Mesothelial cell of epicardium (in vitro differentiated cells): ENCODE measurements around the gene CELF2. TPM values are rescaled to one million over a fixed set of nuclear protein-coding genes. Genes with fewer than 3 reads are reported as not detected.

Source experiments
- DNase-seq, 2 experiments: peaks; one replicate each; pipeline ENCODE4 v3.0.0; 2021; ENCODE audit warnings: low spot score in 2 of 2; ENCODE audit not compliant: unreplicated experiment in 2 of 2
- H3K27ac Mint-ChIP-seq: 2 replicates; pipeline ENCODE4 v1.8.0; 2021; ENCODE audit warnings: mixed read lengths
- H3K27me3 Mint-ChIP-seq: 2 replicates; pipeline ENCODE4 v1.8.0; 2021; ENCODE audit warnings: low read depth, mixed read lengths
- H3K36me3 Mint-ChIP-seq: 2 replicates; pipeline ENCODE4 v1.8.0; 2021; ENCODE audit warnings: mixed read lengths
- H3K4me1 Mint-ChIP-seq: 2 replicates; pipeline ENCODE4 v1.8.0; 2021; ENCODE audit warnings: mixed read lengths
- H3K4me3 Mint-ChIP-seq: 2 replicates; pipeline ENCODE4 v1.8.0; 2021; ENCODE audit warnings: mild to moderate bottlenecking, moderate library complexity, mixed read lengths
- H3K9me3 Mint-ChIP-seq: 2 replicates; pipeline ENCODE4 v1.8.0; 2021; ENCODE audit warnings: mixed read lengths
- CTCF ChIP-seq: fragments of 200-600 bp; sonication (generic); IDR thresholded peaks from one replicate; pipeline ENCODE4 v1.5.0; 2021; ENCODE audit warnings: antibody characterized with exemption; ENCODE audit not compliant: unreplicated experiment
- total RNA-seq: library from RNA; stranded (reverse); gene quantifications from 3 replicates; pipeline ENCODE4 v1.2.1, GENCODE V29; 2021

The CELF2 gene
- total RNA-seq, 1 donor from 2014 or later: 24.0 TPM

- no peaks in the 10 kb centered on the region for H3K36me3 Mint-ChIP-seq
- H3K9me3 Mint-ChIP-seq: no peaks in the 10 kb centered on the region
- DNase-seq: no peak
- H3K27me3 Mint-ChIP-seq: peaks cover 33% of the 10 kb centered on the region
- peaks cover 6% of the 10 kb centered on the region for H3K4me1 Mint-ChIP-seq
- no peak overlapping the region for H3K4me3 Mint-ChIP-seq
- H3K27ac Mint-ChIP-seq: no peak overlapping the region
- no peak for TF ChIP-seq CTCF
These were observed 232.1 kb downstream of the CELF2 start for GRCh38 chr10:11249808-11250195.

DNA sequence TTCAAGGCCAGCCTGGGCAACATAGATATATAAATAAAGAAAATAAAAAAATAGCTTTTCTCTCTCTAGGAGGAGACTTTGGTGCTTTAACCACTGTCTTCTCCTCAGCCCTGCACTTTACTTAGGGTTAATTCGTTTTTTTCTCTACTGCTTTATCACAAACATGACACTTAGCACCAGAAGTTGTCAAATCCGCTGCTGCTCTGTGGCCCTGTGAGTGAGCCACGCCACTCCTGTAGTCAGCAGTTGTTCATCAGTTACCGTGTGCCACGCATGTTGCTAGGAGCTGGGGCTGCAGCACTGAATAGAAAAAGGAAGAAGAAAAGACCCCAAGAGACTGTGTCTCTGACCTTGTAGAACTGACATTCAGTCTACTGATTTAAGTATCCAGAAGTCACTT is 232.6 kb downstream of the CELF2 start:
- Mint-ChIP-seq H3K4me3 (no peak overlapping the region), H3K27ac (no peak overlapping the region), H3K27me3 (peaks cover 38% of the 10 kb centered on the region), H3K9me3 (no peaks in the 10 kb centered on the region), H3K4me1 (peaks cover 6% of the 10 kb centered on the region), H3K36me3 (no peaks in the 10 kb centered on the region)
- no peak for DNase-seq
- TF ChIP-seq CTCF: no peak

DNA sequence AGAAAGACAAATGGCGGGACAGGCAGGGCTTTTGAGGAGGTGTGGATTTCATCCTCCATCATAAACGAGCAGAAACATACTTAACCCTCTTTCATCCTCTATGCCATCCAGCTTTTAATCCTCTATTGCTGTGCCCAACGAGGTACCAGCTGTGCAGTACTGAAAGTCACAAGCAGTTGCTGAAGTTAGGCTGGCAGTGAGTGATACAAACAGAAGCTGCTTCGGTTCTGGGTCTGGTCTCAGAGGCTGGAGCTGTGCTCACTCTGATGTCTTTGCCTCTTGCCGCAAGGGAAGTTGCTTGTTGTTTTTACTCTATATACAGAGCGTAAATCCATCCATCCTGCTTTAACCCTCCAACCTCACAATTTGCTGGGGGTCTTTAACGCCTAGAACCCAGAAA is 235.2 kb downstream of the CELF2 start:
- no peak for DNase-seq
- H3K27ac Mint-ChIP-seq: no peak overlapping the region

DNA sequence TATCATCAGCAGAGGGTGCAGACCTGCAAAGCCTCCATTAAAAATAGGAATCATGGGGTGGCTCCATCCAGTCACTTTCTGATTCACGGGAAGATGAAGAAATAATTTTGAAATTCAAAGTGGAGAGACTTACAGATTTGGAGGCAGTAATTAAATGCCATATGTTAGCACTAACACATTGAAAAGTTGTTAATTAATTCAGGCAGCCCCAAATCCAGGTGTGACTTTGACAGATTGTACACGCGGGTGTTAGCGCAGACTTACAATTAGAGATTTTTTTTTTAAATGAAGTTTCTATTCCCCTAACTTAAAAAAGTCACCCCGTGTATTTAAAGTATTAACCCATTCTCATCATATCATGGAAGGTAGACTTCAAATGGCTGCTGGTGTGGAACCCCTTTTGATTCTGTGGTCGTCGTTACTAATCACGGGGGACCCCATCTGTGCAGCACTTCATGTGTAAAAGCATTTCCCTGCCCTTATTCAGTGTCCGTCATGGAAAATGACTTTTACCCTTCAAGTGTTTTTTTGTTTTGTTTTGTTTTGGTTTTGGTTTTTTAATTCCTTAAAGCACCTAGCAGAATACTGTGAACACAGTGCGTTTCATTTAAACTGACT is 235.8 kb downstream of the CELF2 start:
- no peak overlapping the region for H3K27ac Mint-ChIP-seq
- peaks cover 1% of the 10 kb centered on the region for H3K36me3 Mint-ChIP-seq

More for the DNA sequence above, 235.2 kb downstream of the CELF2 start:
- Mint-ChIP-seq H3K36me3 (peaks cover 1% of the 10 kb centered on the region), H3K4me3 (no peak overlapping the region), H3K27me3 (peaks cover 59% of the 10 kb centered on the region), H3K9me3 (no peaks in the 10 kb centered on the region), H3K4me1 (peaks cover 6% of the 10 kb centered on the region)
- no peak for TF ChIP-seq CTCF

DNA sequence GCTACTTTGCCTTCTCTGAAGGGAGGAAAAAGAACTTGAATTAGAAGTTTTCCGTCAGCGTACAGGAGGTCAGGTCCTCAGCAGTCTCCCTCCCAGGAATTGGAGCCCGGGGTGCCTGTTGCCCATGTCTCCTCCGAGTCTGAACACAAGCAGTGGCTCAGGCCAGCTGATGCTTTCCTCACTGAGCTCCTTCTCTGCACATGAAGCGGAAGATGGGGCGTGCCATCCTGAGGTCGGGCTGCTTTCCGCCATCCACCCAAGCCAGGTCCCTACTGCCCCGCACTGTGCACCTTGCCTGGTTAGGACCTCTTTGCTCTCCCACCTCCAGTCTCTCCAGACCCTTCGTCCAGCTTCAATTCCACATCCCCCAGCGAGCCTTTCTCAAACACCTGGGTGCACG is 237.5 kb downstream of the CELF2 start:
- no peak overlapping the region for H3K4me3 Mint-ChIP-seq
- H3K9me3 Mint-ChIP-seq: no peaks in the 10 kb centered on the region
- no peak for DNase-seq
- H3K36me3 Mint-ChIP-seq: peaks cover 1% of the 10 kb centered on the region
- H3K27me3 Mint-ChIP-seq: peaks cover 67% of the 10 kb centered on the region
- H3K4me1 Mint-ChIP-seq: no peaks in the 10 kb centered on the region
- no peak for TF ChIP-seq CTCF
- H3K27ac Mint-ChIP-seq: no peak overlapping the region

More for the DNA sequence above, 235.8 kb downstream of the CELF2 start:
- peaks cover 6% of the 10 kb centered on the region for H3K4me1 Mint-ChIP-seq
- H3K27me3 Mint-ChIP-seq: peaks cover 65% of the 10 kb centered on the region
- TF ChIP-seq CTCF: no peak
- DNase-seq: no peak
- H3K4me3 Mint-ChIP-seq: no peak overlapping the region
- no peaks in the 10 kb centered on the region for H3K9me3 Mint-ChIP-seq
